Kidney (tissue), 14 donors: Measurements from ENCODE around the gene KCNQ1OT1. TPM values are rescaled to one million over a fixed set of nuclear protein-coding genes. Genes with fewer than 3 reads are reported as not detected.

Experiments used
- DNase-seq, 5 donors: peaks; one replicate each; pipeline ENCODE4 v3.0.0-alpha.2; 2013 to 2020
- FAIRE-seq: peaks from 2 replicates; lab custom pipeline; 2012; peaks lifted over from hg19 to GRCh38; lab: Jason Lieb, UNC
- H3K27ac ChIP-seq, 2 donors: one replicate each; pipeline ENCODE4 v1.7.0; 2013; ENCODE audit warnings: low read depth in 2 of 2, low read length in 2 of 2, inconsistent platforms in 1 of 2
- H3K27me3 ChIP-seq: one replicate; pipeline ENCODE4 v1.7.1; 2013; ENCODE audit warnings: low read length, inconsistent platforms; ENCODE audit not compliant: control insufficient read depth, insufficient read depth
- H3K36me3 ChIP-seq, 3 donors: one replicate each; pipeline versions ENCODE4 v1.7.0 to v1.7.1; 2013; ENCODE audit warnings: low read length in 3 of 3, control low read depth in 1 of 3, inconsistent platforms in 1 of 3; ENCODE audit not compliant: insufficient read depth in 3 of 3, control insufficient read depth in 2 of 3
- H3K4me1 ChIP-seq, 3 donors: one replicate each; pipeline versions ENCODE4 v1.7.0 to v1.7.1; 2013; ENCODE audit warnings: low read length in 3 of 3, inconsistent platforms in 1 of 3, low read depth in 1 of 3; ENCODE audit not compliant: control insufficient read depth in 2 of 3, insufficient read depth in 2 of 3
- H3K4me3 ChIP-seq, 3 donors: one replicate each; pipeline versions ENCODE4 v1.7.0 to v1.8.1; 2013; ENCODE audit warnings: low read length in 3 of 3, control low read depth in 1 of 3, inconsistent platforms in 1 of 3
- H3K9ac ChIP-seq, 3 donors: one replicate each; pipeline versions ENCODE4 v1.7.0 to v1.7.1; 2013; ENCODE audit warnings: low read length in 3 of 3, control low read depth in 1 of 3, inconsistent platforms in 1 of 3
- H3K9me3 ChIP-seq, 3 donors: one replicate each; pipeline versions ENCODE4 v1.7.0 to v1.7.1; 2013; ENCODE audit warnings: low read length in 3 of 3, control low read depth in 1 of 3, inconsistent platforms in 1 of 3; ENCODE audit not compliant: control insufficient read depth in 2 of 3, insufficient read depth in 1 of 3
- CTCF ChIP-seq: IDR thresholded peaks from 3 replicates; pipeline ENCODE4 v1.5.1; 2012; ENCODE audit warnings: mild to moderate bottlenecking, moderate library complexity, borderline replicate concordance; ENCODE audit not compliant: insufficient read depth; ENCODE audit errors: extremely low read depth
- intact Hi-C: fragments of 100-400 bp; cut with DNase I; formaldehyde crosslinking; loops from one replicate; pipeline ENCODE4 v1.11.1; 2022
- polyA plus RNA-seq: library from polyadenylated mRNA; stranded (reverse); fragments of 350-450 nt; fragmentation: Illumina TruSeq; extraction: RNeasy Lipid Tissue Mini Kit (QIAGEN cat#74804); gene quantifications from one replicate; pipeline ENCODE4 v1.2.3, GENCODE V29; 2014; ENCODE audit warnings: low read depth, low replicate concordance; ENCODE audit not compliant: insufficient read depth
- total RNA-seq: library from RNA; stranded (reverse); fragmentation: NEBNext Ultra II Directional; extraction: Animal tissue kit (Norgen Biotek cat#: 25700); gene quantifications from one replicate; pipeline ENCODE4 v1.2.1, GENCODE V29; 2021
- donor health status: control.
- donor health status: control.
- donor health status: control.
- donor health status: control.
- donor health status: control.
- donor health status: DM: yes; HTN: yes; CAD: no.
- donor health status: Normal renal cell carcinoma (clear cell type).

Gene KCNQ1OT1
- total and polyA plus RNA-seq, 2 donors from 2014 or later: 0.22 to 4.4 TPM

- FAIRE-seq: no peak
- no peak for DNase-seq
- Histone ChIP-seq H3K9ac (no peak overlapping the region), H3K4me3 (no peak overlapping the region), H3K27me3 (no peaks in the 10 kb centered on the region), H3K9me3 (peaks cover 0 to 65% (median 2%) of the 10 kb centered on the region in 3 donors), H3K36me3 (no peaks in the 10 kb centered on the region), H3K4me1 (peaks cover 0 to 3% (median 0%) of the 10 kb centered on the region in 3 donors), H3K27ac (no peak overlapping the region)
- TF ChIP-seq CTCF: no peak
- intact Hi-C loops: no loop called here
These were observed 48.7 kb downstream of the KCNQ1OT1 start for GRCh38 chr11:2651054-2651617.

DNA sequence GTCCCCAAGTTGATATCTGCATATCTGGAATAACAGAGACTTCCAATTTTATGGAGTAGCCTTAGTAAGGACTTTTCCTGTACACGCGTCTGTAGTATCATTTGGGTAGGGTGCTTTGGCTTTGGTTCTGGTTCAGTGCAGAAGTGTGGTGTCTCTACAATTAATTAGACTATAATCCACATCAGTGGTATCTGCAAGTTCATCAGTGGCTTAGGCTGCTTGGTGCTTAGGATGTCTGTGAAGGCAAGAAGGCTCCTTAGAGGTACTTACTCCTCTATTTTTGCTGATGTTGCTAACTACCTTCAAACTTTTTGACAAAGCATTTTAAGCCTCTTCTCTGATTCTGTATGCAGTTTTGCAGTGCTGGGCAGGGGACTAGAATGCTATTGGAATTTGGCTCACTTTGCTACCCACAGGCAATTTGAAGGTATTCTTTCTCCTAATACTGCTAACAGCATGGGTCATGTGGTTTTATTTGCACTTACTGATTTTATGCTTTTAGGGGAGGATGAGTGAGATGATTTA, 49.4 kb downstream of the KCNQ1OT1 start:
- intact Hi-C loops: no loop called here
- Histone ChIP-seq H3K27me3 (no peaks in the 10 kb centered on the region), H3K27ac (no peak overlapping the region), H3K4me3 (no peak overlapping the region), H3K9ac (no peak overlapping the region), H3K9me3 (peaks cover 0 to 72% (median 2%) of the 10 kb centered on the region in 3 donors), H3K36me3 (no peaks in the 10 kb centered on the region), H3K4me1 (peaks cover 0 to 3% (median 0%) of the 10 kb centered on the region in 3 donors)
- FAIRE-seq: no peak
- no peak for TF ChIP-seq CTCF
- DNase-seq: no peak

- Histone ChIP-seq H3K27me3 (no peaks in the 10 kb centered on the region), H3K9me3 (peaks cover 2 to 78% (median 2%) of the 10 kb centered on the region in 3 donors), H3K4me1 (peaks cover 0 to 3% (median 0%) of the 10 kb centered on the region in 3 donors), H3K4me3 (no peak overlapping the region), H3K9ac (no peak overlapping the region), H3K36me3 (no peaks in the 10 kb centered on the region), H3K27ac (no peak overlapping the region)
- FAIRE-seq: no peak
- no peak for DNase-seq
- no peak for TF ChIP-seq CTCF
- intact Hi-C loops: no loop called here
These were observed 49.9 kb downstream of the KCNQ1OT1 start for GRCh38 chr11:2649848-2650247.

GRCh38 chr11:2649400-2649799, 50.4 kb downstream of the KCNQ1OT1 start:
- H3K27ac ChIP-seq: no peak overlapping the region
- no peak overlapping the region for H3K4me3 ChIP-seq
- no peaks in the 10 kb centered on the region for H3K36me3 ChIP-seq
- intact Hi-C loops: no loop called here
- no peaks in the 10 kb centered on the region for H3K27me3 ChIP-seq
- FAIRE-seq: no peak
- peaks cover 0 to 3% (median 0%) of the 10 kb centered on the region in 3 donors for H3K4me1 ChIP-seq
- DNase-seq: no peak
- peaks cover 2 to 82% (median 2%) of the 10 kb centered on the region in 3 donors for H3K9me3 ChIP-seq
- no peak for TF ChIP-seq CTCF
- H3K9ac ChIP-seq: no peak overlapping the region
